Left renal pelvis (tissue), 4 donors: ENCODE measurements around the gene USP13. TPM values are rescaled to one million over a fixed set of nuclear protein-coding genes. Genes with fewer than 3 reads are reported as not detected.
"Not testable (repeated sequence)": the region's sequence is repeated elsewhere in the genome, so short reads cannot be mapped to it uniquely, and the experiment has no call there.

ENCODE experiments used
- DNase-seq, 4 donors: peaks; one replicate each; pipeline ENCODE4 v3.0.0-alpha.2; 2013; ENCODE audit warnings: low read depth in 4 of 4, low spot score in 3 of 4
- polyA plus RNA-seq, 4 donors: library from polyadenylated mRNA; unstranded; fragments of 120-200 nt; gene quantifications; one replicate each; pipeline ENCODE4 v1.2.1, GENCODE V29; 2013; ENCODE audit not compliant: insufficient read length in 4 of 4

The USP13 gene
- polyA plus RNA-seq, 4 donors: 12.1 to 16.7 (median 14.8) TPM

DNA sequence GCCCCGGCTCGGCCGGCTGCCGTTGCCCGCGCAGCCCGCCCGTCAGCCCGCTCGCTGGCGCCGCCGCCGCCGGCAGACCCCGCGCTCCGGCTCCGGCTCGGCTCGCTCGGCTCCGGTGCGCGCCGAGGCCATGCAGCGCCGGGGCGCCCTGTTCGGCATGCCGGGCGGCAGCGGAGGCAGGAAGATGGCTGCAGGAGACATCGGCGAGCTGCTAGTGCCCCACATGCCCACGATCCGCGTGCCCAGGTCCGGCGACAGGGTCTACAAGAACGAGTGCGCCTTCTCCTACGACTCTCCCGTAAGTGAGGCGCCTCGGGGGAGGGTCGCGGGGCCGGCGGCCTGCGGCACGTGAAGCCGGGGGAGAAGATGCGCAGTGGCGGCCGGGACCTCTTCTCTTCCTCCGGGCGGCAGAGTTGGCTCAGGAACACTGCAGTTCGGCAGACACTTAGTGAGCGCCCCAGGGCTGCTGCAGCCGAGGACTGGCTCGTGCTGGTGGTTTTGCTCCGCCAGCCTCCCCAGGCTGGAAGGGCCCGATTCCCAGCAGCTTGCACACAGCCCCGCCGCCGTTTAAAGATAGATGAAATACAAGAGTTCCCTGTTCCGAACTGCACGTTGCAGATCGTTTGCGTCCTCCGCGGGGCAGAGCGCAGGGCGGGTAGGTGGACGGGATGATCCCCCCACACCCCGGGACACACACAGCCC lies 407 bp downstream of the USP13 start:
- DNase-seq: peak in 3 of 4 donors; percentile 48 to 67 (median 58)

DNA sequence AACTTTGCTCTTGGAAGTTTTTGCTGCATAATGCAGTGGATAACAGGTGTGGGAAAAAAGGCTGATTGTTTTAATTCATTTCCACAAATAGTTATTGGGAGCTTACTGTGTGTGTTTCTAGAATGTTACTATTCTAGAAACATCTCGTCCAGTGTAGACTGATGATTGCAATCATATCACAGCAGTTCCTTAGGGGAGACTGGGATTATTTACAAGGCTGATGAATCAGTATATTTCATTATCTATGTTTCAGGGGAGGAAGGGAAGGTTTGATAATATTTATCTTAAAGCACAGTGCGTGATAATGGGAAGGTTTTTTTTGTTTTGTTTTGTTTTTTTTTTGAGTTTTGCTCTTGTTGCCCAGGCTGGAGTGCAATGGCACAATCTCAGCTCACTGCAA lies 2.4 kb downstream of the USP13 start:
- no peak for DNase-seq

DNA sequence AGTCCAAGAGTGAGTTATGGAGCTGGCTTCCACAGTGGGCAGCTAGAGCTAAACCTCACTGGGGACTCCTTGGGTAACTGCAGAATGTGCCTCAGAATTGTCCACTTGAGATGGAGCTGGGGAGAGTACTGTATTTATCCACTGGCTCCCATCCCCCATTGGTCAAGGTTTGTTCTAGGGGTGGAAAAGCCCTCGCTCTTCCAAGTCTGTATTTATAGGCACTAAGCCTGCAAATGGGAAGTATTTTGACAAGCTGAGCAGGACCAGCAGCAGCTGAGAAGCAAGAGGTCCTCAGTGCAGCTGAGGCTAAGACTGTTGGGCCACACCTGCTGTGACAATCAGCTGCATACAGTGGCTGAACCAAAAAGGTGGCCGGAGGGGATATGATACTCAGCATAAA lies 5.8 kb downstream of the USP13 start:
- no peak for DNase-seq

DNA sequence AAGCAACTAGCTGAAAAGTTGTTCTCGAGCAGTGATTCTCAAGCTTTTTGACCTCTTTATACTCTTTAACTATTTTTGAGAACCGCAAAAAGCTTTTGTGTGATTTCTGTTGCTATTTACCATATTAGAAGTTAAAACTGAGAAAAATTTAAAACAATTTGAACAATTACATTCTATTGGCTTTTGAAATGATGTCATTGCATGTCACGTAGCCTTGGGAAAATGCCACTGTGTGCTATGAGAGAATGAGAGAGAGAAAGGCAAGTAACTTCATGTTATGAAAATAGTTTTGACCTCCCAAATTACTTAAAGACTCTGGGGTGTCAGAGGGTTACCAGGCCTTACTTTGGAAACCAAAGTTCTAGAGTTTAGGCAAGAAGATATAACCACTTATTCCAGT lies 8.0 kb downstream of the USP13 start:
- no peak for DNase-seq

DNA sequence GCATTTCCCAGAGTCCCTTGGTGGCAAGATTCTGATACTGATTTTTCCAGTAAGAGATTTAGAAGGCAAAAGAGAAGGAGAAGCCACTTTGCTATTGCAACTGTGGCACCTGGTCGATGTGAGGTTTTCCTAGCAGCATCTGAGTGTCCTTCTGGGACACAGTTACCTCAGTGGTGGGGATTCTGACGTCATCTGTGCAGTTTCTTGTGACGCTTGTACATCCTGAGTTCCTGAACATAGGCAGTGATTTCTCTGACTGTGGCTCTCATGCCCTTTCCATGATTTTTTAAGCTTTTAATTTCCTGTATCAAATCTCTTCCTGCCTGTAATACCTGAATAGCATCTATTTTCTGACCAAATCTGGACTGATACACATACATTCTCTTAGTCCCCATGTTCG lies 8.9 kb downstream of the USP13 start:
- no peak for DNase-seq

DNA sequence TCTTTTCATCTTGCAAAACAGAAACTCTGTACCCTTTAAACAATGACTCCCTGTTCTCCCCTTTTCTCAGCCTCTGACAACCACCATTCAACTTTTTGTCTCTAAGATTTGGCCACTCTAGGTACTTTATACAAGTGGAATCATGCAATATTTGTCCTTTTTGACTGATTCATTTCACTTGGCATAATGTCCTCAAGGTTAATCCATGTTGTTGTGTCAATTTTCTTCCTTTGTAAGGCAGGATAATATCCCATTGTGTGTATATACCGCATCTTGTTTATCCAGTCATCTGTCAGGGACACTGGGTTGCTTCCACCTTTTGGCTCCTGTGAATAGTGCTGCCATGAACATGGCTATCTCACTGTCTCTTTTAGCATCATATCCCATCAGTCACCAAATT lies 10.3 kb downstream of the USP13 start:
- no peak for DNase-seq

DNA sequence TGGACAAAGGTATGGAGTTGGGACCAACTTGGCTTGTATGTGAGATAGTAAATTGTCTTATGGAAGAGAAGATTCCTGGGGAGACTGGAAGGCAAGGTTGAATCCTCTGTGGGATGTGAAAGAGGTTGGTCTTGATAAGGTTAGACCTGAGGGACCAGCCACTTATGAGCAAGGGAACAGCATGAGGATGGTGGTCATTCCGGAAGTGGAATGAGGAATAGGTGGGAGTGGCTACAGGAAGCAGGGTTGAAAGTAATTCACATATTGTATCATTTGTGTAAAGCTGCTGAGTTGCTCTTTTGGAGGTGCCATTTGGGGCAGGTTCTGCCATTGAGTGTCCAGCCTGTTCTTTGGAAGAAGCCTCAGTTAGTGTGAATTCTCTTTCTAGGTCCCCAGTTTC lies 13.2 kb downstream of the USP13 start:
- DNase-seq: no peak

DNA sequence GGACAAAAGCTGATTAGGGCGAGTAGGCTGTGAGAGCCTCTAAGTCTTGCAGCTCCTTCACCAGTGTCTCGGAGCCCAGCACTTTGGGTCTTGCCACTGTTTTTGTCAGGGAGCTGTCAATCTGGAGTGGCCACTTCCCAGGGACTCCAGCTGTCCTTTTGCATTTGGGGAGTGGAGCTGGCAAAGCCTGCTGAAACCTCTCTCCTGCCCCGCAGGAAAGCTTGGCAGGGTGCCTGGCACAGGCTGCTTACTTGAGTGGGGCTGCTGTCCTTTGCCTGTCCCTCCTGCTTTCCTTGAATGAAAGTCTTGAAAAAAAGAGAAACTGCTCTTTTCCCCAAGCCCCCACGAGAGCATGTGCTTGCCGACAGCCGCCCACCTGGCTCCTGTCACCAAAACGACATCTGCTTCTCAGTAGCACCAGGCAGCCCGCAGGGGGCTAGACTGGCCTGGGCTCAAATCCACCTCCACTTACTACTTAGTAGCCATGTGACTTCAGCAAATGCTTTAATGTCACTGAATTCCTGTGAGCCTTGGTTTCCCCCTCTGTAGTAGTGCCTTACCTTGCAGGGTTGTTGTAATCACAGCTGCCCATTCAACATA lies 13.7 kb downstream of the USP13 start:
- DNase-seq: no peak

DNA sequence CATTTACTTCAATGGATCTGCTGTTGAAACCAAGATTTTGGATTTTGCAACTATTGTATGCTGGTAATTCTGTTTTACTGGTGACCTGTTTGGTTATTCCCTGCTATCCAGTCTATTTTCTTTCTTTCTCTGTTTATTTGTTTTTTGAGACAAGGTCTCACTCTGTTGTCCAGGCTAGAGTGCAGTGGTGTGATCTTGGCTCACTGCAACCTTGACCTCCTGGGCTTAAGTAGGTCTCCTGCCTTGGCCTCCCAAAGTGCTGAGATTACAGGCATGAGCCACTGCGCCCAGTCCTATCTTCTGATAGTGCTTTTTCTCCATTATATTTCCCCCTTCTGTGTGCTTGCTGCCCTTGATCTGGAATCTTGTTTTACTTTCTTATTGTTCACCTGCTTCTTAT lies 15.6 kb downstream of the USP13 start:
- no peak for DNase-seq

DNA sequence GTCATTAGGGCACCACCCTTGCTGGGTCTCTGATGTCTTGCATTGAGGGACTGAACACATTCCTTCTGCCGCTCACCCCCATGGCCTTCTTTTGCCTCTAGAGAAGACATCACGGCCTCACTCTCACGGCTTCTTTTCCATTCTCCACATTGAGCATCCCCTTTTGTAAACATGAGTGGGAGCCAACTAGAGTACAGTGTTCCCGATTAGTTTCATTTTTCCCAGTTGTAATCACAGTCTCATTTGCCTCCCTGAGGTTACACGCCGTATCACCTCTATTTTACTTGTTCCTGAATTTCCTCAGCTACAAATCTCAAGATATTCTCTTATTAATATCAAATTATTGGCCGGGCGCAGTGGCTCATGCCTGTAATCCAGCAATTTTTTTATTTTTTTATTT lies 17.5 kb downstream of the USP13 start:
- DNase-seq: no peak

DNA sequence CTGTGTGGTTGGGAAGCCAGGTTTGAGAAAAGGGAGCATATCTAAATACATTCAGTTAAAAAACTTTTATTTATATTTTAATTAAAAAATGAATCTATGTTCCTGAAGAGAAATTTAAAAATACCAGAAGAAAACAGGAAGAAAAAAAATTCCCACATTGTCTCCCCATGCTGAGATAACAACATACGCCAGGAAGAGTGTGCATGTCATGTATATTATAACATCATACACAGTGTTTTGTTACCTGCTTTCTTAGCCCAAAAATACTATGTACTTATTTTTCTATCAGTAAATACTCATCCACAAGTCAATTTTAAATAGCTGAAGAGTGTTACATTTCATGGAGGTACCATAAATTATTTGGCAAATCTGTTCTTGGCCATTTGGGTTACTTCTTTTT lies 18.5 kb downstream of the USP13 start:
- no peak for DNase-seq

DNA sequence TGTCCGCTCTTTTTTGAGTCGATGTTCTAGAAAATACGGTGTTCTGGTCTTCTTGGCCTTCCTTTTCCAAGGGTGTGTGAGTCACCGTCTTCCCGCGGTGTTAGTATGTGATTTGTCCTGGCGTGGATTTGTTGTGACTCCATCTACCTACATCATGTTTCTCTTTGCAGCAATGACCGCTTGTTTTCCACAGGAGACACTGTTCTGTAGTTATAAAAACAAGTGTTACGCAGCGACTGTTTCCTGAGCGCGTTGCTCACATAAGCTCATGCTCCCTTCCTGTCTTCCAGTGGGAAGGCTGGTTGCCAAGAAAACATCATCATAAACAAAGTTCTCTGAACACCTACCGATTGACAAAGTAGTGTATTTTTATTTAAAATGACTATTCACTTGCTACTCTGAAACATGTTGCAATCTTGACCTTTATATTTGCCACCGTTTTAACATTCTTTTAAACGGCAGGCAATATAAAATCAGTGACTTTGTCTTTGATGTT lies 19.0 kb downstream of the USP13 start:
- no peak for DNase-seq

DNA sequence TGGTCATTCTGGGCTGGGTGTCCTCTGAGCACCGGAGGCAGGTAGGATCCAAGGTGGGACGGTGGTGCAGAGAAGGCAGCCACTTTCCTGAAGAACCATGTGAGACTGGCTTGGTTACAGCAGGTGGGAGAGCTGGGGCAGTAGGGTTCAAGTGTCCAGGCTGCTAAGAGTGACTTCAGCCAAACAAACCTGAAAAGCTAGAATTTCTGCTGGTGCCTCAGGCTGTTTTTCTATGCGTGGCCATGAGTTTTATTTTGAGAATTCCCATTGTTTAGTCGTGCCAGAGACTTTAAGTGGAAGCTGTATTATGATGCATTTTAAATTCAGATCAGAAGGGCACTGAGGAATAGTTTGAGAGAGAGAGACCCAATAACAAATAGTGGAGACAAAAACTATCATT lies 20.1 kb downstream of the USP13 start:
- no peak for DNase-seq

DNA sequence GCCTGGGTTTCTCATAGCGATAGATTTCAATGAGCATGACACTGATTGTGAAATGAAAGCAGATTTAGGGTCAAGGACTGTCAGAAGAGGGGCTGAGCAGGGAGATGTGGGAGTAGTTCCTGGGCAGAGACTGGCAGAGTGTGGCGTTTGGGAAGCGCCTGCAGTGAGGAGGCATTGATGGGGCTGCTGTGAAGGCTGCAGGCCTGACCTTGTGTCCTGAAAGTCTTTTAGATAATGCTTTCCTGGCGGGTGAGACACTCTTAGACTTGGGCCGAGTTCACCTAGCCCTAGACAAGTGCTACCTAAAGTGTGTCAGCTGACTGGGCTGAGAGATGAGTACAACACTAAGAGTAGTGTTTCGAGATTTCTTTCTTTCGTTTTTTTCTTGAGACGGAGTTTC lies 20.7 kb downstream of the USP13 start:
- no peak for DNase-seq

DNA sequence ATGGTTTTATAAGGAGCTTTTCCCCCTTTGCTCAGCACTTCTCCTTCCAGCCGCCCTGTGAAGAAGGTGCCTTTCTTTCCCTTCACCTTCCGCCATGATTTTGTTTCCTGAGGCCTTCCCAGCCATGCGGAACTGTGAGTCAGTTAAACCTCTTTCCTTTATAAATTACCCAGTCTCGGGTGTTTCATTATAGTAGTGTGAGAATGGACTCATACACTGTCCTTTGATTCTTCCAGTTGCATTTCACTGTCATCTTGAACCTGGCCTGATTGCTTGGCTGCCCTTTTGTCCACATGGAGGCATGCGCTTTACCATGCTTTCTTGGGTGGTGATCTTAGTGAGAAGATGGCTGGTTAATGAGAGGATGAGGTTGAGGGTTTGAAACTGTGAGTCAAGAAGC lies 23.2 kb downstream of the USP13 start:
- DNase-seq: no peak

DNA sequence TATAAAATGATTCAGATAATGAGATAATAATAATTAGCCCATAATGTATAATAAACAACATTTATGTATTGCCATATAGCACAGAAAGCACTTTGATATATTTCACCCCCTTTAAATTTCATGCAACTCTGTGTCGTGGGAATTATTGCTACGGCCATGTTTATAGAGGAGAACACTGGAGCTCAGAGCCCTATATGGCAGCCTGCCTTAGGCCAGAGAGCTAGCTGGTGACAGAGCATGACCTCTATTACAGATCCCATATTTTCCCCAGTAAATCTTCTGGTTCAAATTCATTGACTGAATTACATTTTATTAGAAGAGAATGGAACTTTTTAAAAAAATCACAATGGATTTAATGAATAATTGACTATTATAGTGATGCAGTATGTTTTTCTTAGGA lies 25.0 kb downstream of the USP13 start:
- no peak for DNase-seq

DNA sequence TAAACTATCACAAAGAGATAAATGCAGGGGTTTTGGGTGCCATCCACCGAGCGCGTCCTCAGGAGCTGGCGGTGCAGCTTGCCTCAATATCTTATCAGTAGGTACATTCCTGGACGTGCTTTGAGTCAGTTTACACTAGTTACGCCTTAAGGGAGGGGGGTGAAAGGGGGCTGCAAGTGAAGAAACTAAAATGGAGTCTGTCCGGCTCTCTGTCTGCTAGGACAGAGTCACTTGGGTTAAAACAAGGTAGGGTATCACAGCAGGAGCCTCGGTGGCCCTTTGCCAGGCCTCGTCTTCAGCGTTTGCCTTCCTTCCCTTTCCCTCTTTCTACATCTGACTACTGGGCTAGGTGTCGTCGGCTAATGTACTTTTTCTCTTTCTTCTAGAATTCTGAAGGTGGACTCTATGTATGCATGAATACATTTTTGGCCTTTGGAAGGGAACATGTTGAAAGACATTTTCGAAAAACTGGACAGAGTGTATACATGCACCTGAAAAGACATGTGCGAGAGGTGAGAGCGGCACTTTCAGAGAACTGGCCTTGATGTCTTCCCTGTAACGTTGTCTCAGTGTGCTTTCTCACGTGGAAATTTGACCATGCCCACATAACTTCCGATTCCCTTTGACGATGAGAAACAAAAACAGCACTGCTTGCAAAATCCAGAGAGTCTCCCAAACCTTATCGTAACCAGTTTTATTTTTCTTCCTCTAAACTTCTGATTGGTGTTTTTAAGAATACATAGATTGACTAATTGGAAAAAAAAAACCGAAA lies 28.8 kb downstream of the USP13 start:
- no peak for DNase-seq

DNA sequence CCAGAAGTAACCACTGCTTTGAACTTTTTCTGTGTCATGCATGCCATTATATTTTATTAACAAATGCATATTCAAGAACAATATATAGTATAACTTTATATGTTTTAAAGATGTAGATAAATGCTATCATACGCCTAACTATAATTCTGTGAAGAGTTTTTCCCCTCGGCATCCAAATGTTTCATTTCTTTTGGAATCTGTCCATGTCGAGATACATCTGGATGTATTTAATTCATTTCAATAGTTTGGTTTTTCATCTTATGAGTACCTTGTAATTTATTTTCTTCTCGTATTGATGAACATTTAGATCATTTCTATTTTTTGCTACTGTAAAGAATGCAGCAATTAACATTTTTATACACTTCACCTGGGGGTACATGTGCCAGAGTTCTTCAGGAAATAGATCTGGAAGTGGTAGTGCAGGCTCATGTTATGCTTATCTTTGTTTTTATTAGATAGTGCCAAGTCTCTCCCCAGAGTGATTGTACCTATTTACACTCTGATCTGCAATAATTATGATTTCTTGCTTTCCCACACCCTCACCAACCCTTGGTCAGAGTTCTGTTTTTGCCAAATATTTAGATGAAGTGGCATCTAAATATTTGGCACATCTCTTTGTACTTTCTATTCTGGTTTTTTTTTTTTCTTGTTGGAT lies 29.7 kb downstream of the USP13 start:
- no peak for DNase-seq

DNA sequence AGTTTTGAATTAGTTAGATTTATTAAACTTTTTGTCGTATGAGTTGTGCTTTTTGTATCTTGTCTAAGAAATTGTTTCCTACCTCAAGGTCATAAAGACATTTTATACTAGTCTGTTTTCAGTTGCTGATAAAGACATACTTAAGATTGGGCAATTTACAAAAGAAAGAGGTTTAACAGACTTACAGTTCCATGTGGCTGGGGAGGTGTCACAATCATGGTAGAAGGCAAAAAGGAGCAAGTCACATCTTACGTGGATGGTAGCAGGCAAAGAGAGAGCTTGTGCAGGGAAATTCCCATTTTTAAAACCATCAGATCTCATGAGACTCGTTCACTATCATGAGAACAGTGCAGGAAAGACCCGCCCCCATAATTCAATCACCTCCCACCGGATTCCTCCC lies 30.4 kb downstream of the USP13 start:
- DNase-seq: not testable (repeated sequence)

DNA sequence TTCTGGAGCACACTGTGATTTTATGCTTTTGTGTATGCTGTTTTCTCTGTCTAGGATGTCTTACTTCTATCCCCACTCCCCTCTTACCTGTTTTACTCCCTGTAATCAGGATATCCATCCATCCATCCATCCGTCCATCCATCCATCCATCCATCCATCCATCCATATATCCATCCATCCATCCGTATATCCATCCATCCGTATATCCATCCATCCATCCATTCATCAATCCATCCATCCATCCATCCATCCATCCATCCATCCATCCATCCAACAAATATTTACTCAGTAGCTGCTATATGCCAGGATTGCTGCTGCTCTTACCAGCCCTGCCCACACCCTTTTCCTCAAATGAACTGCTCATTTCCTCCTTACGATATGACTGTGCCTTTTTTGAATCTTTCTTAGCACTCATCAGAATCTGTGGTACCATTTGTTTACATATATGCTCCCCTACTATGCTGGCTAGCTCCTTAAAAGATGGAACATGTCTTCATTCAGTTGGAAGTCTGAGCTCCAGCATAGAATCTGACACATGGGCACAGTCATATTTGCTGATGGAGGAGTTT lies 35.2 kb downstream of the USP13 start:
- DNase-seq: no peak

DNA sequence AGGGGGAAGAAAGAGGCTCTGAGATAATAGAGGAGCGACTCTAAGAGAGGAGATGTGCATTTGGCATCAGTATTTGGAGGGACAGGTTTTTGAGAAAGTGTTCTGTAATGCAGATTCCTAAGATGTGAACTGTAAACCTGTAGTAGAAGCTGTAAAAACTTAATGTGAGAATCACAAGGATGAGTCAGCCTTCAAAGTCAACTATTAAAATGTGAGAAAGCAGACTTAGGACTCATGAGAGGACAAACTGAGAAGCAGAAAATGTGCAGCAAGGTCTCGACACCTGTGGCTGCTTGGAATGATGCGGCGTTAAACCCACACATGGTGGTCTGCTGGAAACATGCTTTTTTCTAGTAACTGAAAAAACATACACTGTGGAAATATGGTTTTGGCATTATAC lies 36.0 kb downstream of the USP13 start:
- no peak for DNase-seq
